GM12874 (cell line): ENCODE data around the gene NUDCD3.

Experiments used
- CTCF ChIP-seq: IDR thresholded peaks from 2 replicates; pipeline ENCODE4 v1.5.1; 2011; ENCODE audit warnings: low read depth, mild to moderate bottlenecking, control low read depth, low read length, moderate library complexity; ENCODE audit not compliant: insufficient read depth

NUDCD3 gene

GRCh38 chr7:44439926-44440325 lies 50.5 kb downstream of the NUDCD3 start:
- no peak for TF ChIP-seq CTCF

- no peak for TF ChIP-seq CTCF
Measured at GRCh38 chr7:44438816-44439215, 51.6 kb downstream of the NUDCD3 start.

GRCh38 chr7:44434201-44434600 lies 56.3 kb downstream of the NUDCD3 start:
- no peak for TF ChIP-seq CTCF

- no peak for TF ChIP-seq CTCF
Measured at GRCh38 chr7:44433255-44434022, 57.0 kb downstream of the NUDCD3 start.

- no peak for TF ChIP-seq CTCF
Measured at GRCh38 chr7:44432381-44432977, 58.0 kb downstream of the NUDCD3 start.

GRCh38 chr7:44431091-44431608 lies 59.3 kb downstream of the NUDCD3 start:
- peak; percentile 59 for TF ChIP-seq CTCF

- no peak for TF ChIP-seq CTCF
Measured at GRCh38 chr7:44430054-44430453, 60.4 kb downstream of the NUDCD3 start.
